ENCODE results near the gene TM9SF4. TPM values are rescaled to one million over a fixed set of nuclear protein-coding genes. Genes with fewer than 3 reads are reported as not detected.

The TM9SF4 gene
- total and polyA plus RNA-seq, 4 donors, result 18.4 to 46.6 (median 38.5) TPM

- no peak overlapping the region for H3K9ac ChIP-seq (ENCODE audit: insufficient read depth in 1 of 2, low read length in 2 of 2)
- no peaks in the 10 kb centered on the region for H3K27me3 ChIP-seq (ENCODE audit: control insufficient read depth in 3 of 3, insufficient read depth in 3 of 3, low read length in 2 of 3)
- 84 to 89% methylated on average over 3 of the region's 3 CpGs for WGBS, 2 donors
- H3K9me3 ChIP-seq (ENCODE audit: control insufficient read depth in 4 of 4, insufficient read depth in 3 of 4, low read length in 3 of 4), result no peaks in the 10 kb centered on the region
- no peak overlapping the region for H3K27ac ChIP-seq (ENCODE audit: low read depth in 1 of 2, low read length in 1 of 2)
- TF ChIP-seq CTCF (IDR thresholded peaks at IDR 0.05; ENCODE audit: control extremely low read depth, extremely low read depth), result no peak
- ATAC-seq (ENCODE audit: insufficient read depth, low FRiP score), result no peak
- H3K36me3 ChIP-seq (ENCODE audit: control insufficient read depth in 4 of 4, insufficient read depth in 4 of 4, low read length in 4 of 4), result peaks cover 21 to 66% (median 33%) of the 10 kb centered on the region in 4 donors
- H3K4me1 ChIP-seq (ENCODE audit: control insufficient read depth in 5 of 5, insufficient read depth in 5 of 5, low read length in 5 of 5), result peaks cover 0 to 12% (median 0%) of the 10 kb centered on the region in 5 donors
- peak; percentile 63 to 80 (median 69) for DNase-seq
- no peak overlapping the region for H3K4me3 ChIP-seq
Measured at GRCh38 chr20:32162351-32162750, 52.8 kb downstream of the TM9SF4 start.

GRCh38 chr20:32163951-32164350, 54.4 kb downstream of the TM9SF4 start:
- H3K36me3 ChIP-seq (ENCODE audit: control insufficient read depth in 4 of 4, insufficient read depth in 4 of 4, low read length in 4 of 4), result peaks cover 21 to 52% (median 28%) of the 10 kb centered on the region in 4 donors

GRCh38 chr20:32164984-32165735, 55.6 kb downstream of the TM9SF4 start:
- DNase-seq (no peak), ATAC-seq (ENCODE audit: insufficient read depth, low FRiP score) (no peak)
- H3K27me3 ChIP-seq (ENCODE audit: control insufficient read depth in 3 of 3, insufficient read depth in 3 of 3, low read length in 2 of 3), result no peaks in the 10 kb centered on the region
- no peak for TF ChIP-seq CTCF (IDR thresholded peaks at IDR 0.05; ENCODE audit: control extremely low read depth, extremely low read depth)
- no peaks in the 10 kb centered on the region for H3K9me3 ChIP-seq (ENCODE audit: control insufficient read depth in 4 of 4, insufficient read depth in 3 of 4, low read length in 3 of 4)
- peaks cover 13 to 42% (median 24%) of the 10 kb centered on the region in 4 donors for H3K36me3 ChIP-seq (ENCODE audit: control insufficient read depth in 4 of 4, insufficient read depth in 4 of 4, low read length in 4 of 4)
- no peak overlapping the region for H3K27ac ChIP-seq (ENCODE audit: low read depth in 1 of 2, low read length in 1 of 2)
- 89 to 91% methylated on average over 21 of the region's 21 CpGs for WGBS, 2 donors
- H3K4me3 ChIP-seq, result no peak overlapping the region
- no peak overlapping the region for H3K9ac ChIP-seq (ENCODE audit: insufficient read depth in 1 of 2, low read length in 2 of 2)
- H3K4me1 ChIP-seq (ENCODE audit: control insufficient read depth in 5 of 5, insufficient read depth in 5 of 5, low read length in 5 of 5), result peaks cover 0 to 12% (median 3%) of the 10 kb centered on the region in 5 donors

More at GRCh38 chr20:32163951-32164350, 54.4 kb downstream of the TM9SF4 start:
- no peaks in the 10 kb centered on the region for H3K27me3 ChIP-seq (ENCODE audit: control insufficient read depth in 3 of 3, insufficient read depth in 3 of 3, low read length in 2 of 3)
- H3K27ac ChIP-seq (ENCODE audit: low read depth in 1 of 2, low read length in 1 of 2), result no peak overlapping the region
- no peak for TF ChIP-seq CTCF (IDR thresholded peaks at IDR 0.05; ENCODE audit: control extremely low read depth, extremely low read depth)
- H3K9ac ChIP-seq (ENCODE audit: insufficient read depth in 1 of 2, low read length in 2 of 2), result no peak overlapping the region
- peaks cover 0 to 12% (median 3%) of the 10 kb centered on the region in 5 donors for H3K4me1 ChIP-seq (ENCODE audit: control insufficient read depth in 5 of 5, insufficient read depth in 5 of 5, low read length in 5 of 5)
- DNase-seq, result no peak
- 66 to 78% methylated on average over 5 of the region's 5 CpGs for WGBS, 2 donors
- ATAC-seq (ENCODE audit: insufficient read depth, low FRiP score), result no peak
- H3K9me3 ChIP-seq (ENCODE audit: control insufficient read depth in 4 of 4, insufficient read depth in 3 of 4, low read length in 3 of 4), result no peaks in the 10 kb centered on the region
- no peak overlapping the region for H3K4me3 ChIP-seq
